ENCODE results near the gene CIT. TPM values are rescaled to one million over a fixed set of nuclear protein-coding genes. Genes with fewer than 3 reads are reported as not detected.

Gene CIT
- total and polyA plus RNA-seq, 10 of the 15 experiments (the other 5 are each of a cell fraction or from before 2014, with no cell fraction given), result 1.0 to 38.2 (median 14.9) TPM

DNA sequence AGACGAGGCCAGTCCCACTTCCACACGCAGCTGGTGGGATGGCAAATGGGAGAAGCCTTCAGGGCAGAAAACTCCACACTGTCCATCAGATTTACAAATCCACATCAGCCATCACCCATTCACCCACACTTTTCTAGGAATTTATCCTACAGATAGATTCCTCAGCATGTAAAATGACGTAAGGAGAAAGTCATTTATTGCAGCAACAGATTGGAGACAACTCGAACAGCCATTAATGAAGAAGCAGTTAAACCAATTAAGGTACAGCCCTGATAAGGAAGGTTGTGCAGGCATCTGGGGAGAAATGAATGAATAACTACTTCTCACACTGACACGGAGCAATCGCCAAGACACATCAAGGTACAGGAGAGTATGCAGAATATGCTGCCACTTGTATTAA, 183.0 kb downstream of the CIT start:
- DNase-seq (ENCODE audit: low read depth, low spot score), result no peak
- 97% methylated on average over 6 of the region's 6 CpGs for WGBS (ENCODE audit: insufficient coverage, insufficient replicate concordance, low lambda C conversion rate, missing lambda C conversion rate)
- no peak for TF ChIP-seq HDGF (IDR thresholded peaks at IDR 0.05)
- TF ChIP-seq, protein P1, sequence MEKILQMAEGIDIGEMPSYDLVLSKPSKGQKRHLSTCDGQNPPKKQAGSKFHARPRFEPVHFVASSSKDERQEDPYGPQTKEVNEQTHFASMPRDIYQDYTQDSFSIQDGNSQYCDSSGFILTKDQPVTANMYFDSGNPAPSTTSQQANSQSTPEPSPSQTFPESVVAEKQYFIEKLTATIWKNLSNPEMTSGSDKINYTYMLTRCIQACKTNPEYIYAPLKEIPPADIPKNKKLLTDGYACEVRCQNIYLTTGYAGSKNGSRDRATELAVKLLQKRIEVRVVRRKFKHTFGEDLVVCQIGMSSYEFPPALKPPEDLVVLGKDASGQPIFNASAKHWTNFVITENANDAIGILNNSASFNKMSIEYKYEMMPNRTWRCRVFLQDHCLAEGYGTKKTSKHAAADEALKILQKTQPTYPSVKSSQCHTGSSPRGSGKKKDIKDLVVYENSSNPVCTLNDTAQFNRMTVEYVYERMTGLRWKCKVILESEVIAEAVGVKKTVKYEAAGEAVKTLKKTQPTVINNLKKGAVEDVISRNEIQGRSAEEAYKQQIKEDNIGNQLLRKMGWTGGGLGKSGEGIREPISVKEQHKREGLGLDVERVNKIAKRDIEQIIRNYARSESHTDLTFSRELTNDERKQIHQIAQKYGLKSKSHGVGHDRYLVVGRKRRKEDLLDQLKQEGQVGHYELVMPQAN (conservative IDR thresholded peaks at IDR 0.05), result no peak
- TF ChIP-seq, protein P2, sequence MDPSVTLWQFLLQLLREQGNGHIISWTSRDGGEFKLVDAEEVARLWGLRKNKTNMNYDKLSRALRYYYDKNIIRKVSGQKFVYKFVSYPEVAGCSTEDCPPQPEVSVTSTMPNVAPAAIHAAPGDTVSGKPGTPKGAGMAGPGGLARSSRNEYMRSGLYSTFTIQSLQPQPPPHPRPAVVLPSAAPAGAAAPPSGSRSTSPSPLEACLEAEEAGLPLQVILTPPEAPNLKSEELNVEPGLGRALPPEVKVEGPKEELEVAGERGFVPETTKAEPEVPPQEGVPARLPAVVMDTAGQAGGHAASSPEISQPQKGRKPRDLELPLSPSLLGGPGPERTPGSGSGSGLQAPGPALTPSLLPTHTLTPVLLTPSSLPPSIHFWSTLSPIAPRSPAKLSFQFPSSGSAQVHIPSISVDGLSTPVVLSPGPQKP (IDR thresholded peaks at IDR 0.05; ENCODE audit: low read depth, low read length), result no peak
- TF ChIP-seq ESRRA (IDR thresholded peaks at IDR 0.05; ENCODE audit: low read length), result no peak
- TF ChIP-seq RB1 (IDR thresholded peaks at IDR 0.05; ENCODE audit: borderline replicate concordance), result no peak
- no peak for TF ChIP-seq EGR1 (IDR thresholded peaks at IDR 0.05; ENCODE audit: borderline replicate concordance in 1 of 2, low read depth in 2 of 2, low read length in 2 of 2)
- TF ChIP-seq RAD51 (IDR thresholded peaks at IDR 0.05), result no peak
- TF ChIP-seq CREB1 (IDR thresholded peaks at IDR 0.05; ENCODE audit: low read depth), result no peak
- TF ChIP-seq, protein P3, sequence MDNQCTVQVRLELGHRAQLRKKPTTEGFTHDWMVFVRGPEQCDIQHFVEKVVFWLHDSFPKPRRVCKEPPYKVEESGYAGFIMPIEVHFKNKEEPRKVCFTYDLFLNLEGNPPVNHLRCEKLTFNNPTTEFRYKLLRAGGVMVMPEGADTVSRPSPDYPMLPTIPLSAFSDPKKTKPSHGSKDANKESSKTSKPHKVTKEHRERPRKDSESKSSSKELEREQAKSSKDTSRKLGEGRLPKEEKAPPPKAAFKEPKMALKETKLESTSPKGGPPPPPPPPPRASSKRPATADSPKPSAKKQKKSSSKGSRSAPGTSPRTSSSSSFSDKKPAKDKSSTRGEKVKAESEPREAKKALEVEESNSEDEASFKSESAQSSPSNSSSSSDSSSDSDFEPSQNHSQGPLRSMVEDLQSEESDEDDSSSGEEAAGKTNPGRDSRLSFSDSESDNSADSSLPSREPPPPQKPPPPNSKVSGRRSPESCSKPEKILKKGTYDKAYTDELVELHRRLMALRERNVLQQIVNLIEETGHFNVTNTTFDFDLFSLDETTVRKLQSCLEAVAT (IDR thresholded peaks at IDR 0.05), result no peak
- TF ChIP-seq, protein P4, sequence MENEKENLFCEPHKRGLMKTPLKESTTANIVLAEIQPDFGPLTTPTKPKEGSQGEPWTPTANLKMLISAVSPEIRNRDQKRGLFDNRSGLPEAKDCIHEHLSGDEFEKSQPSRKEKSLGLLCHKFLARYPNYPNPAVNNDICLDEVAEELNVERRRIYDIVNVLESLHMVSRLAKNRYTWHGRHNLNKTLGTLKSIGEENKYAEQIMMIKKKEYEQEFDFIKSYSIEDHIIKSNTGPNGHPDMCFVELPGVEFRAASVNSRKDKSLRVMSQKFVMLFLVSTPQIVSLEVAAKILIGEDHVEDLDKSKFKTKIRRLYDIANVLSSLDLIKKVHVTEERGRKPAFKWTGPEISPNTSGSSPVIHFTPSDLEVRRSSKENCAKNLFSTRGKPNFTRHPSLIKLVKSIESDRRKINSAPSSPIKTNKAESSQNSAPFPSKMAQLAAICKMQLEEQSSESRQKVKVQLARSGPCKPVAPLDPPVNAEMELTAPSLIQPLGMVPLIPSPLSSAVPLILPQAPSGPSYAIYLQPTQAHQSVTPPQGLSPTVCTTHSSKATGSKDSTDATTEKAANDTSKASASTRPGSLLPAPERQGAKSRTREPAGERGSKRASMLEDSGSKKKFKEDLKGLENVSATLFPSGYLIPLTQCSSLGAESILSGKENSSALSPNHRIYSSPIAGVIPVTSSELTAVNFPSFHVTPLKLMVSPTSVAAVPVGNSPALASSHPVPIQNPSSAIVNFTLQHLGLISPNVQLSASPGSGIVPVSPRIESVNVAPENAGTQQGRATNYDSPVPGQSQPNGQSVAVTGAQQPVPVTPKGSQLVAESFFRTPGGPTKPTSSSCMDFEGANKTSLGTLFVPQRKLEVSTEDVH (IDR thresholded peaks at IDR 0.05; ENCODE audit: low read depth, partially characterized antibody), result no peak
- H4K20me1 ChIP-seq (ENCODE audit: control insufficient read depth, insufficient read depth), result no peaks in the 10 kb centered on the region
- no peak overlapping the region for H3K9ac ChIP-seq (ENCODE audit: control insufficient read depth, insufficient read depth, low read length)
- CTCF ChIA-PET, result no interaction called here
- SMC1A ChIA-PET (ENCODE audit: uncharacterized antibody, unreplicated experiment), result no interaction called here
- intact Hi-C loops (cut with micrococcal nuclease; ENCODE audit: unreplicated experiment), result loop anchor here (10.0 kb wide), 1 partner anchor 211 kb away; no protein-coding TSS in a partner anchor
- RAD21 ChIA-PET (ENCODE audit: unreplicated experiment), result no interaction called here
- no peaks in the 10 kb centered on the region for H3K9me3 ChIP-seq (replicated peaks; ENCODE audit: control insufficient read depth, insufficient read depth, low read length)
- H2AFZ ChIP-seq (ENCODE audit: control insufficient read depth, low read depth, low read length), result no peak overlapping the region
- no peaks in the 10 kb centered on the region for H3K79me2 ChIP-seq (ENCODE audit: control insufficient read depth, insufficient read depth, low read length)
- in situ Hi-C loops (cut with MboI), result no loop called here
- no peaks in the 10 kb centered on the region for H3K27me3 ChIP-seq (replicated peaks in 1 of 2; ENCODE audit: control insufficient read depth in 2 of 2, insufficient read depth in 2 of 2, low read length in 1 of 2)
- no peak overlapping the region for H3K4me3 ChIP-seq
- H3K27ac ChIP-seq (ENCODE audit: control insufficient read depth, insufficient read depth), result no peak overlapping the region
- ATAC-seq, result no peak
- FAIRE-seq, result no peak
- H3K4me1 ChIP-seq (ENCODE audit: control insufficient read depth, insufficient read depth, low read length), result no peaks in the 10 kb centered on the region
- peaks cover 8 to 11% of the 10 kb centered on the region in 2 experiments; a peak in 3 of 4 replicates for H3K36me3 ChIP-seq (ENCODE audit: control insufficient read depth in 2 of 2, insufficient read depth in 2 of 2, low read length in 1 of 2)
- no TSS peak for BruUV-seq (replicated peaks)
- no peak overlapping the region for H3K4me2 ChIP-seq (ENCODE audit: control insufficient read depth, insufficient read depth)
- POLR2A ChIA-PET, result no interaction called here
